Activated CD8-positive, alpha-beta memory T cell treated with anti-CD3 and anti-CD28 coated beads, Interleukin-2, amount 10 ng/mL, durations not matched to agents 7 days and 5 days (primary cell): Measurements from ENCODE around the gene CEACAM5. TPM values are rescaled to one million over a fixed set of nuclear protein-coding genes. Genes with fewer than 3 reads are reported as not detected.
A peak's percentile ranks its signal among the peaks of the same experiment; 100 is the strongest.
"Not testable (repeated sequence)": the region's sequence is repeated elsewhere in the genome, so short reads cannot be mapped to it uniquely, and the experiment has no call there.

Source experiments
- ATAC-seq: fragments of 150-1000 bp; cut with Tn5 transposase; one replicate; pipeline ENCODE4 v1.10.0; 2021; ENCODE audit warnings: moderate library complexity
- CTCF ChIA-PET: fragments of 350-600 bp; sonication (Branson Sonifier 250); formaldehyde crosslinking; loops from one replicate; lab custom pipeline; 2021; ENCODE audit warnings: antibody characterized with exemption; lab: Charles Lee
- DNase-seq: peaks from one replicate; pipeline ENCODE4 v3.0.0-alpha.2; 2020
- H3K27ac Mint-ChIP-seq: one replicate; pipeline ENCODE4 v1.8.0; 2021; ENCODE audit warnings: mild to moderate bottlenecking, mixed read lengths
- H3K27me3 Mint-ChIP-seq: one replicate; pipeline ENCODE4 v1.8.0; 2021; ENCODE audit warnings: mixed read lengths
- H3K36me3 Mint-ChIP-seq: one replicate; pipeline ENCODE4 v1.8.0; 2021; ENCODE audit warnings: mild to moderate bottlenecking, mixed read lengths
- H3K4me1 Mint-ChIP-seq: one replicate; pipeline ENCODE4 v1.8.0; 2021; ENCODE audit warnings: mixed read lengths
- H3K4me3 Mint-ChIP-seq: one replicate; pipeline ENCODE4 v1.8.0; 2021; ENCODE audit warnings: mild to moderate bottlenecking, moderate library complexity, mixed read lengths
- H3K9me3 Mint-ChIP-seq: one replicate; pipeline ENCODE4 v1.8.0; 2022; ENCODE audit warnings: low read depth, mixed read lengths
- total RNA-seq, 2 experiments: library from RNA; stranded (reverse); gene quantifications; one replicate each; pipeline ENCODE4 v1.2.3, GENCODE V29; 2021

Gene CEACAM5
- total RNA-seq, 2 experiments from 2014 or later, result not detected

- Mint-ChIP-seq H3K36me3 (no peaks in the 10 kb centered on the region), H3K4me3 (no peak overlapping the region), H3K27me3 (peaks cover 56% of the 10 kb centered on the region), H3K9me3 (no peaks in the 10 kb centered on the region), H3K27ac (no peak overlapping the region), H3K4me1 (no peaks in the 10 kb centered on the region)
- ATAC-seq, result no peak
- CTCF ChIA-PET, result interaction anchor here (3.7 kb wide), 1 partner anchor 20 kb away, joined by 15 read pairs; no protein-coding TSS in a partner anchor
- DNase-seq, result no peak
These were observed 18.1 kb downstream of the CEACAM5 start for GRCh38 chr19:41726493-41726892.

GRCh38 chr19:41734156-41734555 lies 25.7 kb downstream of the CEACAM5 start:
- ATAC-seq, result no peak
- H3K27ac Mint-ChIP-seq, result no peak overlapping the region
- H3K36me3 Mint-ChIP-seq, result no peaks in the 10 kb centered on the region
- H3K27me3 Mint-ChIP-seq, result peaks cover 63% of the 10 kb centered on the region
- CTCF ChIA-PET, result interaction anchor here (5.1 kb wide), 1 partner anchor 20 kb away, joined by 20 read pairs; the partner anchor contains the start of gene CEACAM6
- no peaks in the 10 kb centered on the region for H3K9me3 Mint-ChIP-seq
- DNase-seq, result no peak
- no peaks in the 10 kb centered on the region for H3K4me1 Mint-ChIP-seq
- H3K4me3 Mint-ChIP-seq, result no peak overlapping the region

- Mint-ChIP-seq H3K36me3 (no peaks in the 10 kb centered on the region), H3K4me1 (no peaks in the 10 kb centered on the region), H3K4me3 (no peak overlapping the region), H3K9me3 (no peaks in the 10 kb centered on the region), H3K27ac (no peak overlapping the region), H3K27me3 (peaks cover 66% of the 10 kb centered on the region)
- CTCF ChIA-PET, result interaction anchor here (4.1 to 5.1 kb wide), 2 partner anchors 19 to 28 kb away, joined by 12 to 20 read pairs; partner anchors contain the start of gene CEACAM6
- ATAC-seq, result no peak
- no peak for DNase-seq
These were observed 26.2 kb downstream of the CEACAM5 start for GRCh38 chr19:41734585-41734984.

- no peak overlapping the region for H3K4me3 Mint-ChIP-seq
- no peaks in the 10 kb centered on the region for H3K36me3 Mint-ChIP-seq
- ATAC-seq, result no peak
- peaks cover 69% of the 10 kb centered on the region for H3K27me3 Mint-ChIP-seq
- no peaks in the 10 kb centered on the region for H3K9me3 Mint-ChIP-seq
- H3K27ac Mint-ChIP-seq, result no peak overlapping the region
- no peaks in the 10 kb centered on the region for H3K4me1 Mint-ChIP-seq
- no peak for DNase-seq
- CTCF ChIA-PET, result interaction anchor here (1.1 to 5.1 kb wide), 3 partner anchors 11 to 28 kb away, joined by 4 to 20 read pairs (median 12); partner anchors contain the start of gene CEACAM6
These were observed 26.7 kb downstream of the CEACAM5 start for GRCh38 chr19:41735071-41735600.

GRCh38 chr19:41739361-41739760 lies 30.9 kb downstream of the CEACAM5 start:
- no peak overlapping the region for H3K27ac Mint-ChIP-seq
- peaks cover 7% of the 10 kb centered on the region for H3K4me1 Mint-ChIP-seq
- CTCF ChIA-PET, result interaction anchor here (1.0 to 2.1 kb wide), 5 partner anchors 12 to 98 kb away, joined by 4 to 14 read pairs (median 5); no protein-coding TSS in a partner anchor
- H3K4me3 Mint-ChIP-seq, result no peak overlapping the region
- H3K9me3 Mint-ChIP-seq, result no peaks in the 10 kb centered on the region
- no peak for DNase-seq
- H3K36me3 Mint-ChIP-seq, result no peaks in the 10 kb centered on the region
- H3K27me3 Mint-ChIP-seq, result peaks cover 43% of the 10 kb centered on the region
- ATAC-seq, result no peak

- Mint-ChIP-seq H3K9me3 (no peaks in the 10 kb centered on the region), H3K27me3 (peaks cover 46% of the 10 kb centered on the region), H3K27ac (no peak overlapping the region), H3K4me3 (no peak overlapping the region), H3K36me3 (no peaks in the 10 kb centered on the region), H3K4me1 (peaks cover 10% of the 10 kb centered on the region)
- DNase-seq (no peak), ATAC-seq (peak; percentile 36)
- CTCF ChIA-PET, result interaction anchor here (0.7 to 2.1 kb wide), 6 partner anchors 11 to 99 kb away, joined by 3 to 14 read pairs (median 4); no protein-coding TSS in a partner anchor
These were observed 32.2 kb downstream of the CEACAM5 start for GRCh38 chr19:41740415-41741243.

- Mint-ChIP-seq H3K36me3 (no peaks in the 10 kb centered on the region), H3K4me3 (no peak overlapping the region), H3K27ac (no peak overlapping the region), H3K4me1 (peaks cover 10% of the 10 kb centered on the region), H3K27me3 (peaks cover 46% of the 10 kb centered on the region), H3K9me3 (no peaks in the 10 kb centered on the region)
- CTCF ChIA-PET, result interaction anchor here (0.7 to 2.1 kb wide), 3 partner anchors 10 to 34 kb away, joined by 3 to 14 read pairs (median 6); no protein-coding TSS in a partner anchor
- no peak for ATAC-seq
- no peak for DNase-seq
These were observed 32.8 kb downstream of the CEACAM5 start for GRCh38 chr19:41741244-41741554.

- Mint-ChIP-seq H3K4me3 (no peak overlapping the region), H3K27me3 (peaks cover 48% of the 10 kb centered on the region), H3K27ac (no peak overlapping the region), H3K36me3 (no peaks in the 10 kb centered on the region), H3K4me1 (peaks cover 14% of the 10 kb centered on the region), H3K9me3 (no peaks in the 10 kb centered on the region)
- CTCF ChIA-PET, result interaction anchor here (3.5 to 3.8 kb wide), 2 partner anchors 38 to 103 kb away, joined by 11 to 22 read pairs; no protein-coding TSS in a partner anchor
- ATAC-seq (no peak), DNase-seq (no peak)
These were observed 36.4 kb downstream of the CEACAM5 start for GRCh38 chr19:41744850-41745249.

- no peak for DNase-seq
- H3K27me3 Mint-ChIP-seq, result peaks cover 50% of the 10 kb centered on the region
- CTCF ChIA-PET, result interaction anchor here (0.7 to 3.8 kb wide), 4 partner anchors 10 to 104 kb away, joined by 3 to 22 read pairs (median 8); no protein-coding TSS in a partner anchor
- H3K4me1 Mint-ChIP-seq, result peaks cover 10% of the 10 kb centered on the region
- no peak for ATAC-seq
- no peak overlapping the region for H3K27ac Mint-ChIP-seq
- H3K9me3 Mint-ChIP-seq, result no peaks in the 10 kb centered on the region
- H3K36me3 Mint-ChIP-seq, result no peaks in the 10 kb centered on the region
- H3K4me3 Mint-ChIP-seq, result no peak overlapping the region
These were observed 37.3 kb downstream of the CEACAM5 start for GRCh38 chr19:41745756-41746155.

GRCh38 chr19:41746593-41747227 lies 38.3 kb downstream of the CEACAM5 start:
- ATAC-seq, result peak; percentile 66
- no peak overlapping the region for H3K27ac Mint-ChIP-seq
- peaks cover 7% of the 10 kb centered on the region for H3K4me1 Mint-ChIP-seq
- no peaks in the 10 kb centered on the region for H3K9me3 Mint-ChIP-seq
- no peak overlapping the region for H3K4me3 Mint-ChIP-seq
- peaks cover 54% of the 10 kb centered on the region for H3K27me3 Mint-ChIP-seq
- no peaks in the 10 kb centered on the region for H3K36me3 Mint-ChIP-seq
- CTCF ChIA-PET, result interaction anchor here (0.7 to 3.8 kb wide), 5 partner anchors 9 to 105 kb away, joined by 3 to 22 read pairs (median 4); no protein-coding TSS in a partner anchor
- DNase-seq, result peak; percentile 60

- H3K4me3 Mint-ChIP-seq, result no peak overlapping the region
- CTCF ChIA-PET, result interaction anchor here (1.0 kb wide), 1 partner anchor 33 kb away, joined by 3 read pairs; no protein-coding TSS in a partner anchor
- no peak overlapping the region for H3K27ac Mint-ChIP-seq
- ATAC-seq, result no peak
- H3K9me3 Mint-ChIP-seq, result no peaks in the 10 kb centered on the region
- DNase-seq, result no peak
- peaks cover 7% of the 10 kb centered on the region for H3K4me1 Mint-ChIP-seq
- H3K27me3 Mint-ChIP-seq, result peaks cover 64% of the 10 kb centered on the region
- H3K36me3 Mint-ChIP-seq, result no peaks in the 10 kb centered on the region
These were observed 39.6 kb downstream of the CEACAM5 start for GRCh38 chr19:41748012-41748411.

GRCh38 chr19:41750248-41751134 lies 42.1 kb downstream of the CEACAM5 start:
- H3K36me3 Mint-ChIP-seq, ATAC-seq, H3K4me1 Mint-ChIP-seq, DNase-seq, H3K9me3 Mint-ChIP-seq, H3K4me3 Mint-ChIP-seq, H3K27ac Mint-ChIP-seq: not testable (repeated sequence)
- CTCF ChIA-PET, result interaction anchor here (0.6 to 7.5 kb wide), 8 partner anchors 8 to 284 kb away, joined by 3 to 136 read pairs (median 12); partner anchors contain the start of gene CEACAM3
- H3K27me3 Mint-ChIP-seq, result peaks cover 58% of the 10 kb centered on the region
